ENCODE data around the gene PTPRE.

- TF ChIP-seq POLR2AphosphoS5 (IDR thresholded peaks at IDR 0.05; ENCODE audit: borderline replicate concordance, low read depth, low read length) (no peak), EZH2 (IDR thresholded peaks at IDR 0.05) (no peak), FOXP2 (optimal IDR thresholded peaks at IDR 0.05; ENCODE audit: control extremely low read depth, extremely low read length, insufficient read depth) (no peak)
Observed at GRCh38 chr10:128043259-128044045, 136.5 kb downstream of the PTPRE start.
